Karpas-422 (cell line): ENCODE measurements around the gene PTPRH. TPM values are rescaled to one million over a fixed set of nuclear protein-coding genes. Genes with fewer than 3 reads are reported as not detected.
"Not testable (repeated sequence)": the region's sequence is repeated elsewhere in the genome, so short reads cannot be mapped to it uniquely, and the experiment has no call there.

Source experiments
- DNase-seq: peaks from one replicate; pipeline ENCODE4 v3.0.0-alpha.2; 2015
- H2AFZ ChIP-seq: fragments of 200-600 bp; sonication (generic); 2 replicates; pipeline ENCODE4 v1.6.1; 2014; ENCODE audit warnings: antibody characterized with exemption, low read length, mixed read lengths
- H3K27ac ChIP-seq: fragments of 200-600 bp; sonication (generic); 2 replicates; pipeline ENCODE4 v1.5.1; 2014; ENCODE audit warnings: mild to moderate bottlenecking, low read length, moderate library complexity
- H3K27me3 ChIP-seq: fragments of 200-600 bp; sonication (generic); 2 replicates; pipeline ENCODE4 v1.6.1; 2014; ENCODE audit warnings: low read length, mixed read lengths
- H3K36me3 ChIP-seq: fragments of 200-600 bp; sonication (generic); 2 replicates; pipeline ENCODE4 v1.6.1; 2014; ENCODE audit warnings: low read length, mixed read lengths; ENCODE audit not compliant: insufficient read depth
- H3K4me1 ChIP-seq: fragments of 200-600 bp; sonication (generic); 2 replicates; pipeline ENCODE4 v1.6.1; 2014; ENCODE audit warnings: mild to moderate bottlenecking, low read length, mixed read lengths
- H3K4me2 ChIP-seq: fragments of 200-600 bp; sonication (generic); 2 replicates; pipeline ENCODE4 v1.6.1; 2014; ENCODE audit warnings: low read length, low read depth, mild to moderate bottlenecking; ENCODE audit not compliant: poor library complexity, severe bottlenecking
- H3K4me3 ChIP-seq: fragments of 200-600 bp; sonication (generic); 2 replicates; pipeline ENCODE4 v1.5.1; 2014; ENCODE audit warnings: mild to moderate bottlenecking, antibody characterized with exemption, low read length, mixed read lengths
- H3K79me2 ChIP-seq: fragments of 200-600 bp; sonication (generic); 2 replicates; pipeline ENCODE4 v1.6.1; 2014; ENCODE audit warnings: mild to moderate bottlenecking, low read length, mixed read lengths
- H3K9ac ChIP-seq: fragments of 200-600 bp; sonication (generic); 2 replicates; pipeline ENCODE4 v1.6.0; 2014; ENCODE audit warnings: low read length
- H3K9me2 ChIP-seq: fragments of 200-600 bp; sonication (generic), shearing (Covaris generic); replicated peaks from 2 replicates; pipeline ENCODE4 v1.6.0; 2014; ENCODE audit warnings: mild to moderate bottlenecking, low read length, moderate library complexity; ENCODE audit not compliant: insufficient read depth
- H3K9me3 ChIP-seq: fragments of 300-700, 200-600 bp; sonication (generic); 2 replicates; pipeline ENCODE4 v1.6.1; 2014; ENCODE audit warnings: low read length, mixed read lengths
- H4K20me1 ChIP-seq: fragments of 200-600 bp; sonication (generic); 2 replicates; pipeline ENCODE4 v1.6.1; 2014; ENCODE audit warnings: mild to moderate bottlenecking, antibody characterized with exemption, low read length, low read depth; ENCODE audit not compliant: insufficient read depth
- total RNA-seq: library from RNA; depleted of rRNA; stranded (reverse); fragments of >200 nt; shearing (Covaris generic); gene quantifications from 2 replicates; pipeline ENCODE4 v1.2.3, GENCODE V29; 2014; ENCODE audit warnings: low replicate concordance

The PTPRH gene
- total RNA-seq, 1 experiment from 2014 or later = 1.4 TPM

- no peak for DNase-seq
- Histone ChIP-seq H3K9ac (no peak overlapping the region), H2AFZ (no peak overlapping the region), H3K9me2 (no peaks in the 10 kb centered on the region), H3K27ac (no peak overlapping the region), H3K36me3 (no peaks in the 10 kb centered on the region), H4K20me1 (peaks cover 7% of the 10 kb centered on the region), H3K79me2 (no peaks in the 10 kb centered on the region), H3K9me3 (no peaks in the 10 kb centered on the region), H3K4me2 (no peak overlapping the region), H3K4me3 (no peak overlapping the region), H3K4me1 (peaks cover 16% of the 10 kb centered on the region), H3K27me3 (no peaks in the 10 kb centered on the region)
Observed at GRCh38 chr19:55175117-55175867, 34.0 kb downstream of the PTPRH start.

DNA sequence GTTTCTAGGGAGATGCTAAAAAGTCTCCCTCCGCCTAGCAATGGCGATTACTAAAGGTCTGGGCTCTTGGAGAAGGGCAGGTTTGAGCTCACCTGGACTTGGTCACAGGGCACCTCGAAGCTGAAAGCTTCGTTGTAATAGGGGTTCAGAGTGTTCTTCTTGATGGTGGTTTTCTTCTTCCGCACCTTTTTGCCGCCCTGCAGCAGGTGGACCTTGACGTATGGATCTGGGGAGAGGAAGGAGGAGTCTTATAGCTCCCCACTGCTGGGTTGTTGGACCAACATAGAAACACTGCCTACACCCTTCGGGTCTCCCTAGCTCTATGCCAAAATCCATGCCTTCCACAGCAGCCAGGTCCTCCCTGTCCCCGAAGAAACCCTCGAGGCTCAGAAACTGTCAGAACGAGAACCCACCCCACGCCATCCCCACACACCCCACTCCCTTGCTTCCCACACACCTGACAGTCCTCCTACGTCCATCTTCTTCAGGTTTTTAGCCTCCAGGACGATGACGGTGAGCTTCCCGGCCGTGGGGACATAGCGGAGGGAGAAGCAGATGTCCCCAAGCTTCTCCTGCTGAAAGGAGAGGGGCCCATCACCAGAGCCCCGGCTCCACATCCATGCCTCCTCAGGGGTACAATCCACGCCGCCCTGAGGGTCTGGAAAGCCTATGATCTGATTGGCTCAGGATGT lies 34.7 kb downstream of the PTPRH start:
- Histone ChIP-seq H3K27me3 (no peaks in the 10 kb centered on the region), H4K20me1 (peaks cover 3% of the 10 kb centered on the region), H3K9ac (no peak overlapping the region), H3K79me2 (no peaks in the 10 kb centered on the region), H3K4me3 (no peak overlapping the region), H3K9me3 (no peaks in the 10 kb centered on the region), H3K4me1 (peaks cover 12% of the 10 kb centered on the region), H3K27ac (no peak overlapping the region), H3K4me2 (no peak overlapping the region), H2AFZ (no peak overlapping the region), H3K36me3 (no peaks in the 10 kb centered on the region), H3K9me2 (no peaks in the 10 kb centered on the region)
- DNase-seq = no peak

GRCh38 chr19:55173714-55174409 lies 35.4 kb downstream of the PTPRH start:
- Histone ChIP-seq H3K4me3 (no peak overlapping the region), H3K36me3 (no peaks in the 10 kb centered on the region), H3K79me2 (no peaks in the 10 kb centered on the region), H3K9me3 (no peaks in the 10 kb centered on the region), H3K27ac (no peak overlapping the region), H3K4me2 (no peak overlapping the region), H3K27me3 (no peaks in the 10 kb centered on the region), H2AFZ (no peak overlapping the region), H3K9ac (no peak overlapping the region), H3K9me2 (no peaks in the 10 kb centered on the region), H4K20me1 (no peaks in the 10 kb centered on the region), H3K4me1 (peaks cover 5% of the 10 kb centered on the region)
- peak; percentile 42 for DNase-seq

DNA sequence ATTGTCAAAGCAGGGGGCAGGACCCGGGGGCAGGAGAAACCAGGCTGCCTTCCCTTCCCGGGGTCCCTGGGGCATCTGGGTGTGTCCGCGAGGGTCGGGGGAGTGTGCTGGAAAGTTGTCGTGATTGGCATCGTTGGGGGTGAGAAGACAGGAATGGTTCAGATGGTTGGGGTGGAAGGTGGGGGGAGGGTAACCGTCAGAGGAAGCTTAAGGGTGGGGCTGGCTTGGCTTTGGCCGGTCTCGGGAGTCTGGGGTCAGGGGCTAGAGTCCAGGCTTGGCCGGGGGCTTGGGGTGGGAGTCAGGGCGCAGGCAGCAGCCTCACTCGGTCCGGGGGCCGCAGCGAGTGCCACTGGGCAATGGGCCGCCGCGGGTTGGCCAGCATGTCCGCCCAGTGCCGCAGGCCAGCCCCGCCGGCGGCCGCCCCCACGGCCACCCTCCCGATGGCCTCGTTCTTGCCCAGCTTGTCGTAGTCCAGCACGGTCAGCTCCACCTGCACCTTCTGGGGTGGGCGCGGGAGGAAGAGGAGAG lies 36.1 kb downstream of the PTPRH start:
- no peaks in the 10 kb centered on the region for H3K79me2 ChIP-seq
- no peaks in the 10 kb centered on the region for H4K20me1 ChIP-seq
- H3K27ac ChIP-seq = no peak overlapping the region
- no peaks in the 10 kb centered on the region for H3K27me3 ChIP-seq
- H3K36me3 ChIP-seq = no peaks in the 10 kb centered on the region
- H3K4me1 ChIP-seq = no peaks in the 10 kb centered on the region
- H2AFZ ChIP-seq = no peak overlapping the region
- no peak overlapping the region for H3K4me3 ChIP-seq
- no peak for DNase-seq
- no peaks in the 10 kb centered on the region for H3K9me2 ChIP-seq
- no peak overlapping the region for H3K9ac ChIP-seq
- H3K9me3 ChIP-seq = no peaks in the 10 kb centered on the region
- no peak overlapping the region for H3K4me2 ChIP-seq

DNA sequence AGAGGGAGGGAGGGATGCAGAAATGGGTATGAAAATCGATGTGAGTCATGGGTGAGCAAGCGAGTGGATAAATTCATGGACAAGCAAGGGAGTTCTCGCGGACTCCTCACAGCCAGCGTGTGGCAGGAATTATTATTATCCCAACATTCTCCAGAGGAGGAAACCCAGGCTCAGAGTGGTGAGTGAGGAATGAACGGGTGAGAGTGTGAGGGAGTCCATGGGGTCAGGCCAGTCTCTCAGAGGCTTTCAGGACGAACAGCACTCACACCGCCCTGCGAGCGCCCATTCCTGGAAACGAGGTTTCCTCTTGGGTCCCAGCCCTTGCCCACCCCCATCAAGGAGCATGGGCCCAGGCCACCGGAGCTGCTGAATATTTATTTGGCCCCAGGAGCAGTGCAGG lies 36.6 kb downstream of the PTPRH start:
- no peaks in the 10 kb centered on the region for H4K20me1 ChIP-seq
- no peaks in the 10 kb centered on the region for H3K79me2 ChIP-seq
- H3K9me2 ChIP-seq = no peaks in the 10 kb centered on the region
- no peak overlapping the region for H3K9ac ChIP-seq
- no peaks in the 10 kb centered on the region for H3K9me3 ChIP-seq
- H3K4me2 ChIP-seq = no peak overlapping the region
- H3K4me3 ChIP-seq = no peak overlapping the region
- no peak overlapping the region for H3K27ac ChIP-seq
- H2AFZ ChIP-seq = no peak overlapping the region
- H3K36me3 ChIP-seq = no peaks in the 10 kb centered on the region
- DNase-seq = peak; percentile 38
- H3K27me3 ChIP-seq = no peaks in the 10 kb centered on the region
- H3K4me1 ChIP-seq = no peaks in the 10 kb centered on the region

- not testable (repeated sequence) for H3K27me3 ChIP-seq
Observed at GRCh38 chr19:55172318-55172717, 37.0 kb downstream of the PTPRH start.

GRCh38 chr19:55171440-55171839 lies 37.9 kb downstream of the PTPRH start:
- Histone ChIP-seq H3K27me3 (no peaks in the 10 kb centered on the region), H3K4me2 (no peak overlapping the region)

More at GRCh38 chr19:55172318-55172717, 37.0 kb downstream of the PTPRH start:
- not testable (repeated sequence) for H3K9me2 ChIP-seq, H3K27ac ChIP-seq, H3K36me3 ChIP-seq, DNase-seq, H3K79me2 ChIP-seq, H4K20me1 ChIP-seq, H3K4me2 ChIP-seq, H3K4me1 ChIP-seq, H3K4me3 ChIP-seq, H3K9me3 ChIP-seq, H3K9ac ChIP-seq, H2AFZ ChIP-seq

GRCh38 chr19:55169136-55169535 lies 40.2 kb downstream of the PTPRH start:
- H2AFZ ChIP-seq = no peak overlapping the region
- H3K4me1 ChIP-seq = no peaks in the 10 kb centered on the region
- no peaks in the 10 kb centered on the region for H3K9me3 ChIP-seq
- H3K9me2 ChIP-seq = no peaks in the 10 kb centered on the region
- no peaks in the 10 kb centered on the region for H4K20me1 ChIP-seq
- H3K27ac ChIP-seq = no peak overlapping the region
- no peak for DNase-seq
- H3K4me3 ChIP-seq = no peak overlapping the region
- H3K9ac ChIP-seq = no peak overlapping the region
- no peaks in the 10 kb centered on the region for H3K36me3 ChIP-seq
- no peaks in the 10 kb centered on the region for H3K79me2 ChIP-seq
- H3K27me3 ChIP-seq = no peaks in the 10 kb centered on the region
- no peak overlapping the region for H3K4me2 ChIP-seq

More at GRCh38 chr19:55171440-55171839, 37.9 kb downstream of the PTPRH start:
- no peaks in the 10 kb centered on the region for H3K79me2 ChIP-seq
- H4K20me1 ChIP-seq = no peaks in the 10 kb centered on the region
- H3K4me3 ChIP-seq = no peak overlapping the region
- no peak overlapping the region for H3K9ac ChIP-seq
- H2AFZ ChIP-seq = no peak overlapping the region
- H3K9me3 ChIP-seq = no peaks in the 10 kb centered on the region
- no peaks in the 10 kb centered on the region for H3K4me1 ChIP-seq
- no peaks in the 10 kb centered on the region for H3K36me3 ChIP-seq
- no peak overlapping the region for H3K27ac ChIP-seq
- no peaks in the 10 kb centered on the region for H3K9me2 ChIP-seq
- no peak for DNase-seq
